NCI-H69 (cell line): ENCODE data around the gene MAIP1.

Source experiments
- DNase-seq: peaks from one replicate; lab custom pipeline; 2025; lab: John Stamatoyannopoulos, UW

MAIP1 gene

DNA sequence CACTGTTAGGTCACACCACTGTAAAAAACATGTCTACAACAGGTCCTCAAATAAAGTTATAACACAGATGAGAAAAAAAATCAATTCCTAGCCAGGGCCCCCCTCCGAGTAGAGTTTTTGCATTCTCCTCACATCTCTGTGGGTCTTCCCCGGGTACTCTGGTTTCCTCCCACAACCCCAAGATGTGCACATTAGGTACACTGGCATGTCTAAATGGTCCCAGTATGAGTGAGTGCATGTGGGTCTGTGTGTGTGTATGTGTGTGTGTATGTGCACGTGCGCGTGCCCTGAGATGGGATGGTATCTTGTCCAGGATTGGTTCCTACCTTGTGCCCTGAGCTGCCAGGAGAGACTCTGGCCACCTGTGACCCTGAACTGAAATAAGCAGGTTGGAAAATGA lies 5.0 kb upstream of the MAIP1 start:
- no peak for DNase-seq

DNA sequence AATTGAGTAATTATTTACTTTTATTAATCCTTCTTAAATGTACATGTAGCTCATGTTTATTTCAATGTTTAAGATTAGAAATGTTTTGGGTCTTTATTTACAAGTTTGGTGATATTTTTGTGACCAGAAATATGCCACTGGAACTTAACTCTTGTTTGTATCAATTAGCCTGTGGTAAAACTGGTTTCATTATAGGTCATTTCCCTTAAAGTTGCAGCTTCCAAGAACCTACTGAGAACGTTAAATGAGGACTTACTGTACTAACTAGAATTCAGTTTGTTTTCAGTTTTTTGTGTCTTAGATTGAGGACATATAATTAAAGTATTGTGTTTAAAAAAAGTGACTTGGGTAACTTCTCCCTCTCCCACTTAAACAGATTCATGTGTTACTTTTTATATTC lies 4.4 kb upstream of the MAIP1 start:
- no peak for DNase-seq

DNA sequence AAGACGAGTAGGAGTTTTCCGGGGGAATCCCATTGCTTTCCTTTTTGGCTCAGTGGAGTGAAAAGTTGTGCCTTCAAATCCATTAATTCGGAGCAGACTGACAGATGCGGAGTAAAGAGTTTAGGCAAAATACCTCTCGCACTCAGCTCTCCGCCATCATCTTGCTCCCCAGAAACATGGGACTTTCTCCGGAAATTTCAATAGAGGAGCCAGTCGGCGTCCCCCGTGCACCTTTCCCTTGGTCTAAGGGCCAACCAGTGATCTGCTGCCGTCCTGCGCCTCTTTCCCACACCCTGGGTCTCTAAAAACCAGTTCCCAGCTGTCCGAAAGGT lies 409 bp upstream of the MAIP1 start:
- DNase-seq = peak; percentile 71

- no peak for DNase-seq
Measured at GRCh38 chr2:199956062-199956380, 639 bp downstream of the MAIP1 start.

DNA sequence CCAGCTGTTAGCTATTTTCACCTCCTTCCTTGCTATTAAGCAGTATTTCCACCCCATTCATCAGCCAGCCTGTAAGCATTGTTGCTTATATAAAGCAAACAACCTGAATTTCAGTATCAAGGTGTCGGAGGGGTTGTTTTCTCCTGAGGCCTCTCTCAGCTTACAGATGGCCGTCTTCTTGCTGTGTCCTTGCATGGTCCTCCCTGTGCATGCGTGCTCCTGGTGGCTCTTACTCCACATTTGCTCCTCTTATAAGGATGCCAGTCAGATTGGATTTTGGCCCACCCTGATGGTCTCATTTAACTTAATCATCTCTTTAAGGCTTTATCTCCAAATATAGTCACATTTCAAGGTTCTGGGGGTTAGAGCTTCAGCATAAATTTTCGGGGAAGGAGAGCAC lies 2.6 kb downstream of the MAIP1 start:
- DNase-seq = no peak

DNA sequence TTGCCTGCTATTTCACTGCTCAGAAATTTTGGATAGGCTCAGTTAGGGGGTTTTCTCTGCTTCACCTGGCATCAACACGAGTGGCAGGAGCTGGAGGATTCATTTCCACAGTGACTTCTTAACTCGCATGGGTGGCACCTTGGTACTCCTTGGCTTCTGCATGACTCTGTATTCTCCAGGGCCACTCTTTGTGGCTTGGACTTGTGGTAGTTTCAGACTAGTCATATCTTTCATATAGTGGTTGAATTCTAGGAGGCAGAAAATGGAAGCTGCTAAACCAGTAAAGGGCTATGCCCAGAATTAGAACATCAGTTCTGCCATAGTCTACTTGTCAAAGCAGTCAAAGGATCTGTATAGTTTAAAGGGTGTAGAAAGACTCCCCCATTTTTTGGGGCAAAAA lies 6.8 kb downstream of the MAIP1 start:
- DNase-seq = no peak

- DNase-seq = no peak
Measured at GRCh38 chr2:199966405-199966804, 11.0 kb downstream of the MAIP1 start.

- no peak for DNase-seq
Measured at GRCh38 chr2:199966976-199967375, 11.6 kb downstream of the MAIP1 start.

DNA sequence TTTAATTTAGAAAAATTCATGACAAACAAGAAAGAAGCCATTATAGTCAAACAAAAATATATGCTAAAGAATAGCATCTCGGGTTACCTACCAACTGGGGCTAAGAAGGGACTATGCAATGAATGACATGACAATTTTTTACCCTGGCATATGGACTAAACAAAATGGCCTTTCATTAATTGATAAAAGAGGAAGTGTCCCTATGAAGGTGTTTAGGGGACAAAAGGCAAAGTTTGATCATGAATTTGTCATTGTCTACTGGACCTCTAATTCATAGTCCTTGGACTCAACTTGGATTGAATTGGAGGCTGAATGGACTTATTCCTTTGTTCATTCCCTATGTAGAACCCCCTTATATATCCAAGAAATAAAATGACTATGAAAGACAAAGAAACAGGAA lies 12.7 kb downstream of the MAIP1 start:
- no peak for DNase-seq

DNA sequence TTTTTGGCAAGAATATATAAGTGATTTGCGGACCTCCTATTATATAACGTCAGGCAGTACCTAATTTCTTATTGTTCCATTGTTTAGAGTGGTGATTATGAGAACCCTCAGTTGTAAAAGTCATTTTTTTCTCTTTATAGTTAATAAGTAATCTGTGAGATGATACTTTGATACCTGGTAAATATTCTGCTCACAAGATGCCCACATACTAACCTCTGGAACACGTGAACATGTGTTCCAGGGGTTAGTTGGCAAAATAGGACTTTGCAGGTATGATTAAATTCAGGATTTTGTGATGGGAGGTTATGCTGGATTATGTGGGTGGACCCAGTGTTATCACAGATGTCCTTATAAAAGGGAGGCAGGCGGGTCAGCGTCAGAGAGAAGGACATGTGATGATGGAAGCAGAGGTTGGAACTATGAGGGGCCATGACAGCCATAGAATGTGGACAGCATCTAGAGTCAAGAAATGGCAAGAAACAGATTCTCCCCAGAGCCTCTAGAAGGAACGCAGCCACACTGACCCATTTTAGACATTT lies 16.8 kb downstream of the MAIP1 start:
- DNase-seq = no peak

GRCh38 chr2:199973703-199974102 lies 18.3 kb downstream of the MAIP1 start:
- DNase-seq = peak; percentile 4

GRCh38 chr2:199975273-199975895 lies 20.0 kb downstream of the MAIP1 start:
- no peak for DNase-seq

GRCh38 chr2:199977984-199978415 lies 22.6 kb downstream of the MAIP1 start:
- DNase-seq = no peak

GRCh38 chr2:199979398-199979797 lies 24.0 kb downstream of the MAIP1 start:
- DNase-seq = no peak

GRCh38 chr2:199979832-199980628 lies 24.6 kb downstream of the MAIP1 start:
- peak; percentile 71 for DNase-seq

- no peak for DNase-seq
Measured at GRCh38 chr2:199982126-199982843, 26.9 kb downstream of the MAIP1 start.

- DNase-seq = no peak
Measured at GRCh38 chr2:199983534-199983933, 28.2 kb downstream of the MAIP1 start.

- no peak for DNase-seq
Measured at GRCh38 chr2:199984159-199984558, 28.8 kb downstream of the MAIP1 start.

DNA sequence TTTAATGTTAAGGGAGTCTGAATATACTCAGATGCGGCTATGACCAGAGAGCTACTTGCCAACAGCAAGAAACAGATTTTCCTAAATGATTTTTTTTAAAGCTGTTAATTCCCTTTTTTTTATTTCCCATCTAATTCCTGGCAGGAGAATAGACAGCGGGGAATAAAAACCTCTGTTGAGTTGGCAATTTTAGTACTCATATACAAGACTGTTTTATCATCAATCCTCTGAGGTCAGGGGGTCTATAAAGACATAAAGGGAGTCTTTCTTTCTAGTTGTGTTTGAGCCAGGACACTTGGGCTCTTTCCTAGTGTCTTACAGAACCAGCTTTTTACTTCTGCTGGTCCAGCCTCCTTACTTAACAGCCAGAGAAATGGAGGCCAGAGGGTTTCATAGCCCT lies 29.4 kb downstream of the MAIP1 start:
- DNase-seq = no peak

- peak; percentile 72 for DNase-seq
Measured at GRCh38 chr2:199985625-199986207, 30.3 kb downstream of the MAIP1 start.

- no peak for DNase-seq
Measured at GRCh38 chr2:199987586-199987985, 32.2 kb downstream of the MAIP1 start.

GRCh38 chr2:199988151-199988550 lies 32.8 kb downstream of the MAIP1 start:
- no peak for DNase-seq

DNA sequence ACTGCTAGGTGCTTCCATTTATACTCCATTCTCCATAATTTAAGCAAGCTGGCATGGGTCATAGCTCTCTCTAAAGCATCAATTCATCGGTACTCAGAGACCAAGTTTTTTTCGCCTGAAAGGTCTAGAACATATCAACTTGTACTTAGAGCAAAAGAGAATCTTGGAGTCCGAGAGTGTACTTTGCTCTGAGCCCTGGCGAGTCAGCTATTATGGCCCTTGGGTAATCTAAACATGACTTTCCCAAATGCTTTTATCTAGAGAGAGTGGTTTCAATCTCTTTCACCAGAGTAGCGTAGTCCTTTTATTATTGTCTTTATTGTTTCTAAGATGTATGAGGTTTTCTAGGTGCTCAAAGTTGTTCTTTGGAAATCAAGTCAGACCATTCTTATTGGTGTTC lies 34.4 kb downstream of the MAIP1 start:
- no peak for DNase-seq
